HEK293 (cell line): ENCODE measurements around the gene ATXN7.

Source experiments
- CTCF ChIA-PET: fragments of 350-600 bp; formaldehyde crosslinking; extraction: SDS; loops from one replicate; lab custom pipeline; 2021; ENCODE audit warnings: antibody characterized with exemption; lab: Yijun Ruan, JAX
- POLR2A ChIA-PET: fragments of 300-600 bp; formaldehyde crosslinking; extraction: SDS; loops from one replicate; lab custom pipeline; 2020; ENCODE audit warnings: antibody characterized with exemption, inconsistent platforms; lab: Yijun Ruan, JAX
- H3K27ac ChIP-seq: fragments of 200-500 bp; sonication (Bioruptor generic); 2 replicates; pipeline ENCODE4 v1.5.1; 2014; ENCODE audit warnings: low read depth, low read length, control low read depth, inconsistent platforms; ENCODE audit errors: extremely low read depth
- H3K36me3 ChIP-seq, 2 experiments: fragments of 200-500 bp in 1 of 2; sonication (Bioruptor generic) in 1 of 2; 1 replicate in 1 of 2; 2 replicates in 1 of 2; pipeline ENCODE4 v1.5.1; 2014 to 2017; ENCODE audit warnings: inconsistent platforms in 2 of 2, low read length in 2 of 2; ENCODE audit not compliant: control insufficient read depth in 2 of 2, insufficient read depth in 1 of 2
- H3K4me1 ChIP-seq: fragments of 200-500 bp; sonication (Bioruptor generic); 2 replicates; pipeline ENCODE4 v1.5.1; 2014; ENCODE audit warnings: mild to moderate bottlenecking, low read length, inconsistent platforms; ENCODE audit not compliant: control insufficient read depth, insufficient read depth
- H3K4me3 ChIP-seq: 2 replicates; pipeline ENCODE4 v1.5.1; 2011; ENCODE audit warnings: low read depth, mild to moderate bottlenecking, control low read depth, low read length, moderate library complexity
- H3K9me3 ChIP-seq: fragments of 200-500 bp; sonication (Bioruptor generic); 2 replicates; pipeline ENCODE4 v1.5.1; 2014; ENCODE audit warnings: low read depth, low read length, inconsistent platforms; ENCODE audit not compliant: control insufficient read depth, insufficient read depth
- CTCF ChIP-seq: fragments of 450-650 bp; formaldehyde crosslinking; IDR thresholded peaks from 2 replicates; pipeline ENCODE4 v1.5.1; 2016; ENCODE audit warnings: missing biosample characterization, missing genetic modification characterization
- KLF10 ChIP-seq: fragments of 450-650 bp; IDR thresholded peaks from 2 replicates; pipeline ENCODE4 v1.5.1; 2018; ENCODE audit warnings: missing biosample characterization, mild to moderate bottlenecking, missing genetic modification characterization
- KLF9 ChIP-seq: fragments of 450-650 bp; formaldehyde crosslinking; IDR thresholded peaks from 2 replicates; pipeline ENCODE4 v1.5.1; 2016; ENCODE audit warnings: missing biosample characterization, missing genetic modification characterization, low read depth
- MEIS1 ChIP-seq: sonication (generic); formaldehyde crosslinking; IDR thresholded peaks from 2 replicates; pipeline ENCODE4 v1.8.1; 2022; ENCODE audit warnings: missing genetic modification reagents, mild to moderate bottlenecking, borderline replicate concordance
- MYNN ChIP-seq: fragments of 450-650 bp; formaldehyde crosslinking; IDR thresholded peaks from 2 replicates; pipeline ENCODE4 v1.5.1; 2016; ENCODE audit warnings: missing biosample characterization, missing genetic modification characterization, borderline replicate concordance
- OSR2 ChIP-seq: fragments of 450-650 bp; formaldehyde crosslinking; IDR thresholded peaks from 2 replicates; pipeline ENCODE4 v1.5.1; 2016; ENCODE audit warnings: missing biosample characterization, missing genetic modification characterization
- PRDM1 ChIP-seq: fragments of 450-650 bp; formaldehyde crosslinking; IDR thresholded peaks from 2 replicates; pipeline ENCODE4; 2016; ENCODE audit warnings: missing biosample characterization, missing genetic modification characterization
- PRDM10 ChIP-seq: fragments of 450-650 bp; formaldehyde crosslinking; IDR thresholded peaks from 2 replicates; pipeline ENCODE4 v1.5.1; 2016; ENCODE audit warnings: missing biosample characterization, missing genetic modification characterization
- PRDM6 ChIP-seq: fragments of 450-650 bp; formaldehyde crosslinking; IDR thresholded peaks from 2 replicates; pipeline ENCODE4 v1.5.1; 2017; ENCODE audit warnings: missing biosample characterization, missing genetic modification characterization
- REPIN1 ChIP-seq: fragments of 450-650 bp; formaldehyde crosslinking; IDR thresholded peaks from 2 replicates; pipeline ENCODE4 v1.5.1; 2017; ENCODE audit warnings: missing biosample characterization, missing genetic modification characterization, low read depth
- SP2 ChIP-seq: fragments of 450-650 bp; formaldehyde crosslinking; IDR thresholded peaks from 2 replicates; pipeline ENCODE4 v1.5.1; 2016; ENCODE audit warnings: missing biosample characterization, missing genetic modification characterization
- TCF7L2 ChIP-seq: IDR thresholded peaks from 2 replicates; pipeline ENCODE4 v1.6.1; 2011; ENCODE audit warnings: low read depth, mild to moderate bottlenecking, inconsistent platforms, low read length, moderate library complexity, borderline replicate concordance
- TRIM28 ChIP-seq: IDR thresholded peaks from 2 replicates; pipeline ENCODE4 v1.6.1; 2011; ENCODE audit warnings: low read length, control low read depth, borderline replicate concordance
- WT1 ChIP-seq: fragments of 450-650 bp; formaldehyde crosslinking; IDR thresholded peaks from 2 replicates; pipeline ENCODE4 v1.5.1; 2016; ENCODE audit warnings: missing biosample characterization, missing genetic modification characterization
- ZBTB17 ChIP-seq: fragments of 450-650 bp; formaldehyde crosslinking; IDR thresholded peaks from 2 replicates; pipeline ENCODE4 v1.5.1; 2016; ENCODE audit warnings: missing biosample characterization, missing genetic modification characterization
- ZEB2 ChIP-seq: fragments of 450-650 bp; formaldehyde crosslinking; IDR thresholded peaks from 2 replicates; pipeline ENCODE4 v1.5.1; 2016; ENCODE audit warnings: missing biosample characterization, missing genetic modification characterization
- ZNF132 ChIP-seq: fragments of 450-650 bp; formaldehyde crosslinking; IDR thresholded peaks from 2 replicates; pipeline ENCODE4 v1.5.1; 2017; ENCODE audit warnings: missing biosample characterization, missing genetic modification characterization, borderline replicate concordance
- ZNF157 ChIP-seq: fragments of 450-650 bp; formaldehyde crosslinking; IDR thresholded peaks from 2 replicates; pipeline ENCODE4 v1.5.1; 2016; ENCODE audit warnings: missing biosample characterization, missing genetic modification characterization
- ZNF175 ChIP-seq: fragments of 450-650 bp; formaldehyde crosslinking; IDR thresholded peaks from 2 replicates; pipeline ENCODE4 v1.5.1; 2016; ENCODE audit warnings: missing biosample characterization, missing genetic modification characterization
- ZNF223 ChIP-seq: fragments of 450-650 bp; formaldehyde crosslinking; IDR thresholded peaks from 2 replicates; pipeline ENCODE4 v1.5.1; 2016; ENCODE audit warnings: missing biosample characterization, missing genetic modification characterization
- ZNF366 ChIP-seq: fragments of 450-650 bp; formaldehyde crosslinking; conservative IDR thresholded peaks from 2 replicates; pipeline ENCODE4 v1.5.1; 2016; ENCODE audit warnings: missing biosample characterization, missing genetic modification characterization
- ZNF398 ChIP-seq: fragments of 450-650 bp; formaldehyde crosslinking; IDR thresholded peaks from 2 replicates; pipeline ENCODE4 v1.5.1; 2017; ENCODE audit warnings: missing biosample characterization, missing genetic modification characterization
- ZNF433 ChIP-seq: fragments of 450-650 bp; formaldehyde crosslinking; IDR thresholded peaks from 2 replicates; pipeline ENCODE4 v1.5.1; 2016; ENCODE audit warnings: missing biosample characterization, missing genetic modification characterization, low read depth
- ZNF600 ChIP-seq: fragments of 450-650 bp; formaldehyde crosslinking; IDR thresholded peaks from 2 replicates; pipeline ENCODE4 v1.5.1; 2016; ENCODE audit warnings: missing biosample characterization, missing genetic modification characterization
- ZNF677 ChIP-seq: fragments of 450-650 bp; IDR thresholded peaks from 2 replicates; pipeline ENCODE4 v1.5.0; 2018; ENCODE audit warnings: missing biosample characterization, mild to moderate bottlenecking, missing genetic modification characterization, moderate library complexity
- ZSCAN30 ChIP-seq: fragments of 450-650 bp; IDR thresholded peaks from 2 replicates; pipeline ENCODE4 v1.5.1; 2018; ENCODE audit warnings: missing biosample characterization, mild to moderate bottlenecking, missing genetic modification characterization, moderate library complexity

The ATXN7 gene

GRCh38 chr3:63960048-63960711 is 96.5 kb downstream of the ATXN7 start:
- CTCF ChIA-PET: interaction anchor here (0.6 to 2.5 kb wide), 5 partner anchors 9 to 524 kb away, joined by 3 to 11 read pairs (median 4); no protein-coding TSS in a partner anchor
- Histone ChIP-seq H3K36me3 (no peaks in the 10 kb centered on the region), H3K4me1 (peaks cover 4% of the 10 kb centered on the region), H3K9me3 (no peaks in the 10 kb centered on the region), H3K27ac (no peak overlapping the region), H3K4me3 (peak overlapping the region; percentile 33)
- POLR2A ChIA-PET: interaction anchor here (0.5 to 0.7 kb wide), 2 partner anchors 31 to 101 kb away, joined by 3 read pairs; no protein-coding TSS in a partner anchor
- TF ChIP-seq ZNF132 (tag by site-specific recombination): no peak
- peak; percentile 81 for TF ChIP-seq ZNF600 (tag by site-specific recombination)
- TF ChIP-seq ZNF366 (tag by site-specific recombination): peak; percentile 78
- TF ChIP-seq WT1 (tag by site-specific recombination): 0 out of 2 replicates have a peak, but pooled peaks have one; percentile 15
- TF ChIP-seq CTCF (tag by site-specific recombination): no peak
- TF ChIP-seq ZNF398 (tag by site-specific recombination): no peak
- TF ChIP-seq ZEB2: peak; percentile 31; the same call in 1 of the 2 replicates
- no peak for TF ChIP-seq KLF10 (tag by site-specific recombination)
- peak; percentile 82 for TF ChIP-seq PRDM10 (tag by site-specific recombination)
- no peak for TF ChIP-seq PRDM6 (tag by site-specific recombination)
- peak; percentile 60; the same call in 1 of the 2 replicates for TF ChIP-seq ZBTB17
- TF ChIP-seq SP2 (tag by site-specific recombination): peak; percentile 26; the same call in 1 of the 2 replicates
- TF ChIP-seq REPIN1 (tag by site-specific recombination): no peak
- no peak for TF ChIP-seq KLF9
- no peak for TF ChIP-seq ZNF433 (tag by site-specific recombination)
- no peak for TF ChIP-seq MEIS1 (CRISPR knock-in tag)
- TF ChIP-seq ZNF223 (tag by site-specific recombination): no peak
- TF ChIP-seq ZSCAN30: no peak
- TF ChIP-seq TRIM28: no peak
- no peak for TF ChIP-seq TCF7L2
- no peak for TF ChIP-seq OSR2 (tag by site-specific recombination)
- TF ChIP-seq ZNF157: no peak
- TF ChIP-seq PRDM1 (tag by site-specific recombination): peak; percentile 69
- TF ChIP-seq ZNF677 (tag by site-specific recombination): no peak
- no peak for TF ChIP-seq ZNF175 (tag by site-specific recombination)
- no peak for TF ChIP-seq MYNN (tag by site-specific recombination)
